Suppressor macrophage treated with lipopolysaccharide for 4 hours (primary cell): ENCODE measurements around the gene SLC6A12.

Source experiments
- DNase-seq: peaks from one replicate; pipeline ENCODE4 v3.0.0-alpha.2; 2020

Gene SLC6A12

GRCh38 chr12:157644-158043 lies 56.3 kb downstream of the SLC6A12 start:
- no peak for DNase-seq

GRCh38 chr12:156945-157344 lies 57.0 kb downstream of the SLC6A12 start:
- DNase-seq = no peak

- no peak for DNase-seq
Measured at GRCh38 chr12:155646-156045, 58.3 kb downstream of the SLC6A12 start.

GRCh38 chr12:155006-155405 lies 59.0 kb downstream of the SLC6A12 start:
- no peak for DNase-seq

- no peak for DNase-seq
Measured at GRCh38 chr12:154058-154457, 59.9 kb downstream of the SLC6A12 start.

- DNase-seq = peak; percentile 74
Measured at GRCh38 chr12:153080-153746, 60.7 kb downstream of the SLC6A12 start.

GRCh38 chr12:152440-152839 lies 61.5 kb downstream of the SLC6A12 start:
- peak; percentile 75 for DNase-seq

GRCh38 chr12:151579-151978 lies 62.4 kb downstream of the SLC6A12 start:
- no peak for DNase-seq

- no peak for DNase-seq
Measured at GRCh38 chr12:148676-149416, 65.1 kb downstream of the SLC6A12 start.

- no peak for DNase-seq
Measured at GRCh38 chr12:147242-147641, 66.7 kb downstream of the SLC6A12 start.

GRCh38 chr12:145369-145960 lies 68.5 kb downstream of the SLC6A12 start:
- DNase-seq = no peak

- no peak for DNase-seq
Measured at GRCh38 chr12:144650-145284, 69.2 kb downstream of the SLC6A12 start.

GRCh38 chr12:143964-144649 lies 69.8 kb downstream of the SLC6A12 start:
- peak; percentile 15 for DNase-seq

GRCh38 chr12:140162-140561 lies 73.8 kb downstream of the SLC6A12 start:
- DNase-seq = no peak
